Skin epidermis (tissue), 12 donors: ENCODE data around the gene SAG.

ENCODE experiments used
- H3K27ac ChIP-seq, 21 experiments: fragments of 200-600 bp; sonication (generic) in 11 of 21; one replicate each; pipeline ENCODE4 v1.5.0; 2020; ENCODE audit warnings: mild to moderate bottlenecking in 3 of 21, inconsistent platforms in 2 of 21, moderate library complexity in 2 of 21
- H3K4me3 ChIP-seq, 7 experiments: fragments of 200-600 bp; sonication (generic) in 2 of 7; one replicate each; pipeline ENCODE4 v1.5.0; 2020; ENCODE audit warnings: inconsistent platforms in 2 of 7, mild to moderate bottlenecking in 2 of 7, moderate library complexity in 1 of 7

SAG gene

GRCh38 chr2:233285921-233286320, 21.7 kb upstream of the SAG start:
- no peak overlapping the region for H3K27ac ChIP-seq
- no peak overlapping the region for H3K4me3 ChIP-seq

- Histone ChIP-seq H3K27ac (no peak overlapping the region), H3K4me3 (no peak overlapping the region)
Measured at GRCh38 chr2:233287871-233288270, 19.7 kb upstream of the SAG start.

DNA sequence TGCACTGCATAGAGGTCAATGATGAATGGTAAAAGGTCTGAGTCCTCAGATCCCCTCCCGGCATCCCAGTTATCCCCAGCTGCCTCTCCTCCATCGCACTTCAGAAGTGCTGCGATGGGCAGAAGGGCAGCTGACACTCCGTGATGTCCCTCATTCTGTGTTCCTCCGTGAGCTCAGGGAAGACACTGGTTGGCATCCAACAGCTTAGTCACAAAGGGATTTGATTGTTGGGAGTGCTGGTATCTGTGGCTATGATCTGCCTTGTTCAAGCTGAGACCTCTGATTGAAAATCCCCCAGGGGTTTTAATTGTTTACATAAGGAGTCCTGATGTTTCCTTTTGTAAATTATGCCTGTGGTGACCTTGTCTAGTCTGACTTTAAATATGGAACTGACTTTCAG, 19.0 kb upstream of the SAG start:
- Histone ChIP-seq H3K27ac (no peak overlapping the region), H3K4me3 (no peak overlapping the region)

DNA sequence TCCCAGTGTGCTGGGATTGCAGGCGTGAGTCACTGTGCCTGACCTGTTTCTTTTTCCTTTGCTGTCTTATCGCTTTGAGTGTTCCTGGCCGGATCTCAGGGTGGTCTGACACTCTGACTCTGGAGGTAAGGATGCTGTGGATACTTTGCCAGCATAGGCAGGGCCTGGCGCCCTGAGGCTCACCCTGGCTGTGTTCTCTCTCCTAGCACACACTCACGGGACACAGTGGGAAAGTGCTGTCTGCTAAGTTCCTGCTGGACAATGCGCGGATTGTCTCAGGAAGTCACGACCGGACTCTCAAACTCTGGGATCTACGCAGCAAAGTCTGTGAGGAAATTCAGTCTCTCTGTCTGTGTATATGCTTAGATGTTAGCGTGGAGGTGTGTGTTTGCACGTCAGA, 18.0 kb upstream of the SAG start:
- H3K4me3 ChIP-seq, result no peak overlapping the region
- H3K27ac ChIP-seq, result no peak overlapping the region

GRCh38 chr2:233290051-233290845, 17.4 kb upstream of the SAG start:
- no peak overlapping the region for H3K4me3 ChIP-seq
- H3K27ac ChIP-seq, result no peak overlapping the region

GRCh38 chr2:233295891-233296290, 11.7 kb upstream of the SAG start:
- Histone ChIP-seq H3K27ac (no peak overlapping the region), H3K4me3 (no peak overlapping the region)

DNA sequence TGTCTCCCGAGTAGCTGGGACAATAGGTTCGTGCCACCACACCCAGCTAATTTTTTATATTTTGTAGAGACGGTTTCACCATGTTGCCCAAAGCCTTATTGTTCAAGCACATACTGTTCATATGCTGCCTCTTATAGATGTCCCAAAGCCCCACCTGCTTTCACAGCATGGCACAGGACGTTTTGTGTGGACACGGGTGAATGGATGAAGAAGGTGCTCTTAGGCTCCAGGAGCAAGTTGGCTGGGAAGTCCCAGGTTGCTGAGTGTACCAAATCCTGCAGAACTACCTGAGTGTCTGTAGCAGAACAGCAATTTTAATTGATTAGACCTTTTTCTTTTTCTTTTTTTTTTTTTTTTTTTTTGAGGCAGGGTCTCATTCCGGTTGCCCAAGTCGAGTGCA, 10.5 kb upstream of the SAG start:
- H3K4me3 ChIP-seq, result no peak overlapping the region
- no peak overlapping the region for H3K27ac ChIP-seq

- Histone ChIP-seq H3K27ac (no peak overlapping the region), H3K4me3 (no peak overlapping the region)
Measured at GRCh38 chr2:233300401-233300800, 7.2 kb upstream of the SAG start.

DNA sequence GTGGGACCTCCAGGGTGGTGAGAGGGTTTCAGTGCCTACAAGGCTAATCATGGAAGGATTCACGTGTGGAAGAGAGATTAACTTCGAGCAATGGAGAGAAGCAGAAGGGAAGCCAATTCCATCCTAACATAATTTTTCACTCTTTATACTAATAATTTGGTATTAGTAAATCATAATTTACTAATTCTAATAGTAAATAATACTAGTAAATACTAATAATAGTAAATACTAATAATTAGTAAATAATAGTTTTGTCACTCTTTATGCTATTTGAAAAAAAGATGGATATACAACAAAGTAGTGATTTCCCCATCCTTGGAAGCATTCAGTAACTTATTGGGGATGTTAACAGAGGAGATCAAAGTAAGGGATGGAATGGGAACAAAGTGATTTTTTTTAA, 6.4 kb upstream of the SAG start:
- Histone ChIP-seq H3K27ac (no peak overlapping the region), H3K4me3 (no peak overlapping the region)

- Histone ChIP-seq H3K4me3 (no peak overlapping the region), H3K27ac (no peak overlapping the region)
Measured at GRCh38 chr2:233301811-233302210, 5.8 kb upstream of the SAG start.

- Histone ChIP-seq H3K4me3 (no peak overlapping the region), H3K27ac (no peak overlapping the region)
Measured at GRCh38 chr2:233303252-233303651, 4.4 kb upstream of the SAG start.

DNA sequence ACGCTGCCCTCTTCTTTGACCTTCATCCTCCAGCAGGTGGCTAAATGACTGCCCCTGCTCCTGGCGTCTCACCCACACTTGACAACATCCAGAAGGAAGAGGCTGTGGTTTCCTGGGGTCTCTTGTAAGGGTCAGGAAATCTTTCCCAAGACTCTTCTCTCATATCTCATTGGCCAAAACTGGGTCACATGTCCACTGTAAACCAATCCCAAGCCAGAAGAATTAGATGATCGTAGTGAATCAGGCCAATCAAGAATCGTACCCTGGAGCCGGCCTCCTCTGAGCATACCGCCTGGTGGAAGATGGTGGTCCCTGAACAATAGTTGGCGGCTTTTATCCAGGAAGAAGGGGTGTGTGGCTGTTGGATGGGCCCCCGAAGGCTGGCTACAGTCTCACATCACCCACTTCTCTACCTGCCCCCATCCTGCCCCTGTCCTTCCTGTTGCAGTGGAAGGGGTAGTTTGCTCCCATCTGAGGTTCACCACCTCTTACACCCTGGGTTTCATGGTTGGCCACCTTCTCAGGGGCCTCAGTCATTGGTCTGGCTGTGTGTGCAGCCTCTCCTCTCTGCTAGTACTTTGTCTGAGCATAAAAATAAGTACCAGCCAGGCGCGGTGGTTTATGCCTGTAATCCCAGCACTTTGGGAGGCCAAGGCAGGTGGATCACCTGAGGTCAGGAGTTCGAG, 3.8 kb downstream of the SAG start:
- no peak overlapping the region for H3K27ac ChIP-seq
- no peak overlapping the region for H3K4me3 ChIP-seq

DNA sequence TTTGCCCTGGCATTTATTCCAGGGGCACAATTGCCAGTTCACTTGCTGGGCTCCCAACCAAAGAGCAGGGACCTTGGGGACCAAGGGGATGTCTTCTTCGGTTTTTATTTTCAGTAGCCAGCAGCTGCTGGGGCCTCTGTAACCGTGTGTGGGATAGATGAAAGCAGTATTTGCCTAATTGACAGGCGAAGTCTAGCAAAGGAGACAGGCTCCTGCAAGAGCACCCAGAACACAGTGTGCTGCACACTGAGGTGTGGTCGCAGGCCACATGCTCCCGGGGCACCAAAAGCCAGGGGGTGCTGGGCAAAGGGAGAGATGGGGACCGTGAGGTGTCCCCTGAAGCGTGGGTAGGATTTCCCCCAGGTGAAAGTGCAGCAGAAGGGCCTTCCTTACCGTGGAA, 5.3 kb downstream of the SAG start:
- Histone ChIP-seq H3K4me3 (no peak overlapping the region), H3K27ac (no peak overlapping the region)

GRCh38 chr2:233314180-233314925, 6.7 kb downstream of the SAG start:
- H3K27ac ChIP-seq, result no peak overlapping the region

DNA sequence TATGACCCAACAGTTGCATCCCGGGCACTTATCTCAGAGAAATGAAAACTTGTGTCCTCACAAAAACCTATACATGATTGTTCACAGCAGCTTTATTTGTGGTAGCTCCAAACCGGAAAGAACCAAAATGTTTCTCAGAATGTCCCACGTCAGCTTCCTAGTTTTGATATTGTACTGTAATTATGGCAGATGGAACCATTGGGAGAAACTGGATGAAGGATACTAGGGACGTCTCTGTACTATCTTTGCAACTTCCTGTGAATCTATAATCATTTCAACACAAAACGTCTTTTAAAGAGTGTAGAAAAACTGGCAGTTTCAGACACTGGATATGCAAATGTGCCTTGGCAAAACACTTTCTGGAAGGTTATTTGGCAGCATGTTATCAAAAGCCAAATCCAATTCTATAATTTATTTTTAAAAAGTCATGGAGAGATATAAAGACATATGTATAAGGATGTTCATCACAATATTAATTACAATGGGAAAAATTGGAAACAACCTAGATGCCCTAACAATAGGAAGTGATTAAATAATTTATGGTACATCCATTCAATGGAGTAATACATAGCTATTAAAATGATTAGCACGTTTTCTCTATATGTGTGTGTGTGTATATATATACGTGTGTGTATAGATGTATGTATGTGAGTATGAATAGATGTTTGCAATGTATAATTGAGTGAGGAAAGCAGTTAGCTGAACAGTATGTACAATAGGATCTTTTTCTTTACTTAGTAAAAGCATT, 9.8 kb downstream of the SAG start:
- Histone ChIP-seq H3K4me3 (no peak overlapping the region), H3K27ac (no peak overlapping the region)

More at GRCh38 chr2:233314180-233314925, 6.7 kb downstream of the SAG start:
- H3K4me3 ChIP-seq, result no peak overlapping the region

GRCh38 chr2:233319256-233319655, 11.6 kb downstream of the SAG start:
- no peak overlapping the region for H3K27ac ChIP-seq
- H3K4me3 ChIP-seq, result no peak overlapping the region

- Histone ChIP-seq H3K4me3 (no peak overlapping the region), H3K27ac (no peak overlapping the region)
Measured at GRCh38 chr2:233320470-233320869, 12.9 kb downstream of the SAG start.

DNA sequence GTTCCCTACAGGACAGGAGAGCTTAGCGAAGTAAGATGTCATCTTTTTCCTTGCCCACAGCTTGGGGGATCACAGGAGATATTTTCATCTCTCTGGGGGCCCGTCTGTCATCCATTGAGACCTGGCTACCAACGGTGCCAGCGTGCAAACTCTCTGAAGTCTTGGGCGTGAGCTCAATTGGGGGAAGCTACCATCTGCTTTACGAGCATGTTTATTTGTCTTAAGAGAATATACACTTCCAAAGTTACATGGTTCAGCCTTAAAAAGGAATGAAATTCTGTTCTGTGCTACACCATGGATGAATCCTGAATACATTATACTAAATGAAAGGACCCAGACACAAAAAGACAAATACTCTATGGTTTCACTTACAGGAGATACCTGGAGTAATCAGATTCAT, 13.6 kb downstream of the SAG start:
- no peak overlapping the region for H3K27ac ChIP-seq
- H3K4me3 ChIP-seq, result no peak overlapping the region

GRCh38 chr2:233323851-233324250, 16.2 kb downstream of the SAG start:
- Histone ChIP-seq H3K27ac (no peak overlapping the region), H3K4me3 (no peak overlapping the region)

GRCh38 chr2:233325256-233325655, 17.6 kb downstream of the SAG start:
- Histone ChIP-seq H3K27ac (no peak overlapping the region), H3K4me3 (no peak overlapping the region)
